Measurements from ENCODE around the gene ARL5B. TPM values are rescaled to one million over a fixed set of nuclear protein-coding genes. Genes with fewer than 3 reads are reported as not detected.

ARL5B gene
- total RNA-seq, 2 experiments from 2014 or later, result 12.4 to 13.3 TPM

DNA sequence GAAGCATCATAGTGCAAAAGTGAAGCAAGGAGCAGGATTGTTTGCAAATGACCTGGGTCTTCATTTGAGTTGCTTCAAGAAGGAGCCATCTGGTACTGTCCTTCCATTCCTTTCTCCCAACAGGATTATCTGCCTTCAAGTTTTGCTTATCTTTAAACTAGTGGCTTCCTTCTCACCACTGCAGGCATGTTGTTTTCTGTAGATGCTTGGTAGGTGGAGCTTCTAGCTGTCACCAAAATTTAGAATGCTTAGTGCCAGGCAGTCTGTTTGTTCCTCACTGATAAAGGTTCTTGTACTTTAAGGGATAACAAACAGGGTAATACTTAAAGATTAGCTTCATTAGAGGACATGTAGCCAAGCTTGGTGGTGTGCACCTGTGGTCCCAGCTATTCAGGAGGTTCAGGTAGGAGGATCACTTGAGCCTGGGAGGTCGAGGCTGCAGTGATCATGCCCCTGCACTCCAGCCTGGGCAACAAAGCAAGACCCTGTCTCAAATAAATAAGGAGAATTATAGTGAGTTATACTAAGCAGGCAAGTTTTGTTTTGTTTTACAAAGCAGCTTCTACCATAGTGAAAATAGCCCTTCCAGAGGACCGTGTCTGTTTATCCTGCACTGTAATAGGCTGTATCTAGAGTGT lies 5.7 kb downstream of the ARL5B start:
- Mint-ChIP-seq H3K27me3 (no peaks in the 10 kb centered on the region), H3K4me3 (no peak overlapping the region), H3K4me1 (ENCODE audit: low read depth) (peaks cover 55% of the 10 kb centered on the region), H3K27ac (no peak overlapping the region), H3K9me3 (no peaks in the 10 kb centered on the region), H3K36me3 (ENCODE audit: low read depth) (peaks cover 52% of the 10 kb centered on the region)
- no peak overlapping the region for H3K27ac ChIP-seq (ENCODE audit: low read depth in 1 of 2, low read length in 2 of 2)
- ChIA-PET POLR2A (no interaction called here), CTCF (interaction anchor here (0.9 kb wide), 1 partner anchor 50 kb away, joined by 3 read pairs; no protein-coding TSS in a partner anchor)
- no peaks in the 10 kb centered on the region for H3K9me3 ChIP-seq (ENCODE audit: control insufficient read depth in 1 of 2, insufficient read depth in 1 of 2, low read length in 2 of 2)
- DNase-seq (no peak), ATAC-seq (ENCODE audit: poor library complexity) (no peak)
- TF ChIP-seq, protein P1, sequence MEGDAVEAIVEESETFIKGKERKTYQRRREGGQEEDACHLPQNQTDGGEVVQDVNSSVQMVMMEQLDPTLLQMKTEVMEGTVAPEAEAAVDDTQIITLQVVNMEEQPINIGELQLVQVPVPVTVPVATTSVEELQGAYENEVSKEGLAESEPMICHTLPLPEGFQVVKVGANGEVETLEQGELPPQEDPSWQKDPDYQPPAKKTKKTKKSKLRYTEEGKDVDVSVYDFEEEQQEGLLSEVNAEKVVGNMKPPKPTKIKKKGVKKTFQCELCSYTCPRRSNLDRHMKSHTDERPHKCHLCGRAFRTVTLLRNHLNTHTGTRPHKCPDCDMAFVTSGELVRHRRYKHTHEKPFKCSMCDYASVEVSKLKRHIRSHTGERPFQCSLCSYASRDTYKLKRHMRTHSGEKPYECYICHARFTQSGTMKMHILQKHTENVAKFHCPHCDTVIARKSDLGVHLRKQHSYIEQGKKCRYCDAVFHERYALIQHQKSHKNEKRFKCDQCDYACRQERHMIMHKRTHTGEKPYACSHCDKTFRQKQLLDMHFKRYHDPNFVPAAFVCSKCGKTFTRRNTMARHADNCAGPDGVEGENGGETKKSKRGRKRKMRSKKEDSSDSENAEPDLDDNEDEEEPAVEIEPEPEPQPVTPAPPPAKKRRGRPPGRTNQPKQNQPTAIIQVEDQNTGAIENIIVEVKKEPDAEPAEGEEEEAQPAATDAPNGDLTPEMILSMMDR (IDR thresholded peaks at IDR 0.05), result no peak
- peaks cover 19% of the 10 kb centered on the region for H3K36me3 ChIP-seq (ENCODE audit: insufficient read depth, low read length)
- no peak overlapping the region for H3K4me3 ChIP-seq (ENCODE audit: low read length)
- H3K27me3 ChIP-seq (ENCODE audit: control insufficient read depth in 1 of 2, insufficient read depth in 2 of 2, low read length in 2 of 2), result no peaks in the 10 kb centered on the region
- peaks cover 18% of the 10 kb centered on the region for H3K4me1 ChIP-seq (ENCODE audit: insufficient read depth, low read length)
- intact Hi-C loops (cut with DNase I, micrococcal nuclease), result loop anchor here in 1 of 2 experiments (5.0 kb wide), 1 partner anchor 43 kb away; no protein-coding TSS in a partner anchor

DNA sequence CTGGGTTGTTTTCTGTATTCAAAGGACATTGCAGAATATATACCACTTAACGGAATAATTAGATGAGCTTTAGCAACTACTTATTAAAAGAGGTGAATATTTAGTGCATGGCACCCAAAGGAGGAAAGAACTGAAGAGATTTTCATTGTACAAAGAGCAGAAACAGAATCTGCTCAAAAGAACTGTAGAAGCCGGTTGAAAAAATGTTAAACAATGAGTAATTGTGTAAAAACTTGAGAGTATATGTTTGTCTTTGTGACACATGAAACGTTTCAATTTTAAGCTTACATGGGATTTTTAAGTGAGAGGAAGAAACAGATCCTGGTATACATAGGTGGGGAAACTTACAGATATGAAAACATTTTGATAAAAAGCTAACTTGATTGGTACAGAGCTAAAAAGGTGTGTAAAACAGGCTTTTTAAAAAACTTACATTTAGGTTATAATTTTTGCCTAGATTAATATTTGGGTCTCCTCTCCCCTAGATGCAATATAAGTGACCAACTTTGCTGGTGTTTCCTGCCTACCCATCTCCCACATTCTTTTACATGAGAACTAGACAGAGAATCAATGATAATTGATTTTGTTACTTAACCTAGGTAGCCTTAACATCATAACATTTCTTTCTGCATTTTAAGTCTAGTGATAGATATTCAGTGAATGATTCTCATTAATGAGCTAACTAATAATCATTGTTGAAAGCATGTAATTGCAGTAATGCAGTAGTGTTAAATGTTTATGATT lies 6.8 kb downstream of the ARL5B start:
- Histone ChIP-seq H3K27ac (ENCODE audit: low read depth in 1 of 2, low read length in 2 of 2) (no peak overlapping the region), H3K27me3 (ENCODE audit: control insufficient read depth in 1 of 2, insufficient read depth in 2 of 2, low read length in 2 of 2) (no peaks in the 10 kb centered on the region), H3K4me1 (ENCODE audit: insufficient read depth, low read length) (peaks cover 14% of the 10 kb centered on the region), H3K4me3 (ENCODE audit: low read length) (no peak overlapping the region), H3K9me3 (ENCODE audit: control insufficient read depth in 1 of 2, insufficient read depth in 1 of 2, low read length in 2 of 2) (no peaks in the 10 kb centered on the region), H3K36me3 (ENCODE audit: insufficient read depth, low read length) (peaks cover 26% of the 10 kb centered on the region)
- H3K27ac Mint-ChIP-seq, result peak overlapping the region; percentile 59
- H3K27me3 Mint-ChIP-seq, result no peaks in the 10 kb centered on the region
- ATAC-seq (ENCODE audit: poor library complexity) (no peak), DNase-seq (no peak)
- TF ChIP-seq, protein P1 (IDR thresholded peaks at IDR 0.05), result no peak
- no peaks in the 10 kb centered on the region for H3K9me3 Mint-ChIP-seq
- POLR2A ChIA-PET, result no interaction called here
- CTCF ChIA-PET, result interaction anchor here (0.9 kb wide), 1 partner anchor 51 kb away, joined by 3 read pairs; no protein-coding TSS in a partner anchor
- H3K4me1 Mint-ChIP-seq (ENCODE audit: low read depth), result peaks cover 46% of the 10 kb centered on the region
- H3K36me3 Mint-ChIP-seq (ENCODE audit: low read depth), result peaks cover 57% of the 10 kb centered on the region
- intact Hi-C loops (cut with DNase I, micrococcal nuclease), result no loop called here
- no peak overlapping the region for H3K4me3 Mint-ChIP-seq

DNA sequence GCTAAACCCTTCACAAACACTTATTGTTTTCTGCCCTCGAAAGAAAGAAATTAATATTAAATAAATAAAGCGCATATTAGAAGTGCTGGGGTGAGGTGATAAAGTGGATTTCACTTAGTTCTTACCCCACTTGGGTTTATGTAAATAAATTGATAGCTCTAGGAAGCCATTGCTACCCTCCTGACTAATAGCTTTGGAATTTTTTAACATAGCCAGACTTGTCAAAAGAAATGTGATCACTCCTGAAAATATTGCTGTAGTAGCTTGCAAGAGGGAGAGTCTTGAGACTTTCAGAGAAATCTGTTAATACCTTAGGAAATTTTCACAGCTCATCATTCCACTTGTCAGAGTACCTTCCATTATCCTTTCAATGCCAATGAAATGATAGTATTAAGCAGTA lies 7.6 kb downstream of the ARL5B start:
- H3K36me3 Mint-ChIP-seq (ENCODE audit: low read depth), result peaks cover 65% of the 10 kb centered on the region
- CTCF ChIA-PET, result no interaction called here
- TF ChIP-seq, protein P1 (IDR thresholded peaks at IDR 0.05), result no peak

More for the DNA sequence above, 7.6 kb downstream of the ARL5B start:
- H3K4me3 ChIP-seq (ENCODE audit: low read length), result no peak overlapping the region
- no peaks in the 10 kb centered on the region for H3K9me3 Mint-ChIP-seq
- H3K27me3 Mint-ChIP-seq, result no peaks in the 10 kb centered on the region
- no peaks in the 10 kb centered on the region for H3K27me3 ChIP-seq (ENCODE audit: control insufficient read depth in 1 of 2, insufficient read depth in 2 of 2, low read length in 2 of 2)
- no peak overlapping the region for H3K27ac ChIP-seq (ENCODE audit: low read depth in 1 of 2, low read length in 2 of 2)
- intact Hi-C loops (cut with DNase I, micrococcal nuclease), result no loop called here
- peaks cover 34% of the 10 kb centered on the region for H3K36me3 ChIP-seq (ENCODE audit: insufficient read depth, low read length)
- no peak overlapping the region for H3K27ac Mint-ChIP-seq
- H3K4me1 Mint-ChIP-seq (ENCODE audit: low read depth), result peaks cover 38% of the 10 kb centered on the region
- DNase-seq (no peak), ATAC-seq (ENCODE audit: poor library complexity) (no peak)
- no peak overlapping the region for H3K4me3 Mint-ChIP-seq
- POLR2A ChIA-PET, result interaction anchor here (1.0 kb wide), 1 partner anchor 39 kb away, joined by 3 read pairs; no protein-coding TSS in a partner anchor
- H3K4me1 ChIP-seq (ENCODE audit: insufficient read depth, low read length), result peaks cover 11% of the 10 kb centered on the region
- no peaks in the 10 kb centered on the region for H3K9me3 ChIP-seq (ENCODE audit: control insufficient read depth in 1 of 2, insufficient read depth in 1 of 2, low read length in 2 of 2)
